HepG2 (cell line): Measurements from ENCODE around the gene NTS. TPM values are rescaled to one million over a fixed set of nuclear protein-coding genes. Genes with fewer than 3 reads are reported as not detected.

ENCODE experiments used
- ATAC-seq: fragments of 200-7000 bp; cut with Tn5 transposase; 3 replicates; pipeline ENCODE4 v1.9.1; 2020; ENCODE audit warnings: mild to moderate bottlenecking, moderate library complexity
- BruUV-seq: library from RNA; stranded (reverse); fragments of 400-500 nt; replicated peaks from 2 replicates; lab custom pipeline; 2021; lab: Mats Ljungman, UMichigan
- CTCF ChIA-PET: fragments of 300-600 bp; formaldehyde crosslinking; extraction: SDS; loops from one replicate; lab custom pipeline; 2021; ENCODE audit warnings: low total read pairs, inconsistent platforms, low intra/inter-chr PET ratio; lab: Yijun Ruan, JAX
- POLR2A ChIA-PET: fragments of 350-600 bp; sonication (Branson Sonifier 250); formaldehyde crosslinking; loops from one replicate; lab custom pipeline; 2020; ENCODE audit warnings: antibody characterized with exemption, inconsistent platforms; lab: Yijun Ruan, JAX
- DNase-seq: peaks from one replicate; pipeline ENCODE4 v3.0.0-alpha.2; 2015; ENCODE audit warnings: low spot score
- FAIRE-seq: peaks from 3 replicates; lab custom pipeline; 2011; peaks lifted over from hg19 to GRCh38; lab: Jason Lieb, UNC
- H2AFZ ChIP-seq: one replicate; pipeline ENCODE4 v1.6.1; 2011; ENCODE audit warnings: low read length, inconsistent platforms
- H3K27ac ChIP-seq: fragments of 300-600 bp; 3 replicates; pipeline ENCODE4 v1.8.0; 2011; ENCODE audit warnings: mixed run types, mild to moderate bottlenecking, mixed read lengths, low read length, inconsistent platforms; ENCODE audit not compliant: insufficient read depth; ENCODE audit errors: extremely low read length
- H3K27me3 ChIP-seq, 2 experiments: fragments of 200-600 bp in 1 of 2; 2 replicates in 1 of 2; 3 replicates in 1 of 2; pipeline versions ENCODE4 v1.6.0 to v1.8.0; 2011; ENCODE audit warnings: low read length in 2 of 2, mild to moderate bottlenecking in 2 of 2, moderate library complexity in 2 of 2, inconsistent platforms in 1 of 2; ENCODE audit not compliant: insufficient read depth in 2 of 2, control insufficient read depth in 1 of 2
- H3K36me3 ChIP-seq, 2 experiments: fragments of 200-600 bp in 1 of 2; replicated peaks in 1 of 2; 2 replicates in 1 of 2; 3 replicates in 1 of 2; pipeline versions ENCODE4 v1.5.1 to v1.8.0; 2011; ENCODE audit warnings: low read length in 2 of 2, inconsistent platforms in 1 of 2; ENCODE audit not compliant: insufficient read depth in 2 of 2, control insufficient read depth in 1 of 2
- H3K4me1 ChIP-seq: 2 replicates; pipeline ENCODE4 v1.5.1; 2012; ENCODE audit warnings: low read length, inconsistent platforms; ENCODE audit not compliant: insufficient read depth
- H3K4me2 ChIP-seq: 2 replicates; pipeline ENCODE4 v1.6.0; 2011; ENCODE audit warnings: low read depth, low read length, inconsistent platforms
- H3K4me3 ChIP-seq, 3 experiments: fragments of 200-600 bp in 1 of 3; sonication (generic), shearing (Covaris generic) in 1 of 3; replicated peaks in 1 of 3; 2 replicates each; pipeline ENCODE4 v1.5.1; 2011 to 2016; ENCODE audit warnings: low read length in 3 of 3, inconsistent platforms in 2 of 3, low read depth in 2 of 3, mild to moderate bottlenecking in 2 of 3, control low read depth in 1 of 3, mixed read lengths in 1 of 3; ENCODE audit not compliant: insufficient read depth in 1 of 3
- H3K79me2 ChIP-seq: one replicate; pipeline ENCODE4 v1.6.1; 2011; ENCODE audit warnings: low read length, inconsistent platforms; ENCODE audit not compliant: insufficient read depth
- H3K9ac ChIP-seq: 2 replicates; pipeline ENCODE4 v1.6.0; 2011; ENCODE audit warnings: mild to moderate bottlenecking, low read depth, low read length, inconsistent platforms; ENCODE audit not compliant: insufficient read depth
- H3K9me3 ChIP-seq: 2 replicates; pipeline ENCODE4 v1.5.1; 2012; ENCODE audit warnings: mild to moderate bottlenecking, low read length
- H4K20me1 ChIP-seq: 2 replicates; pipeline ENCODE4 v1.6.0; 2011; ENCODE audit warnings: inconsistent platforms, mild to moderate bottlenecking, low read length, moderate library complexity; ENCODE audit not compliant: insufficient read depth
- AKNA ChIP-seq: sonication (generic); formaldehyde crosslinking; IDR thresholded peaks from 2 replicates; pipeline ENCODE4 v1.4.0; 2020; ENCODE audit warnings: missing genetic modification reagents, borderline replicate concordance
- CEBPB ChIP-seq: IDR thresholded peaks from 2 replicates; pipeline ENCODE4 v1.6.1; 2011; ENCODE audit warnings: low read depth, low read length, improper control_type of control experiment, borderline replicate concordance
- CEBPG ChIP-seq: IDR thresholded peaks from 2 replicates; pipeline ENCODE4 v1.6.1; 2016
- SOX13 ChIP-seq, 3 experiments: fragments of 450-650 bp in 1 of 3; sonication (generic) in 1 of 3; formaldehyde crosslinking in 1 of 3; IDR thresholded peaks in 2 of 3; conservative IDR thresholded peaks in 1 of 3; 2 replicates each; pipeline versions ENCODE4 v1.5.0 to v1.6.1; 2016 to 2020; ENCODE audit warnings: antibody characterized with exemption in 1 of 3, mild to moderate bottlenecking in 1 of 3, missing compliant biosample characterization in 1 of 3, missing genetic modification reagents in 1 of 3, moderate library complexity in 1 of 3
- SOX6 ChIP-seq, 2 experiments: fragments of 450-650 bp in 1 of 2; sonication (generic) in 1 of 2; formaldehyde crosslinking in 1 of 2; IDR thresholded peaks; 2 replicates each; pipeline versions ENCODE4 v1.4.0 to v1.6.1; 2017 to 2020; ENCODE audit warnings: antibody characterized with exemption in 1 of 2, mild to moderate bottlenecking in 1 of 2, missing genetic modification reagents in 1 of 2
- ZNF234 ChIP-seq: sonication (generic); formaldehyde crosslinking; conservative IDR thresholded peaks from 2 replicates; pipeline ENCODE4 v1.5.1; 2020; ENCODE audit warnings: mild to moderate bottlenecking, missing genetic modification reagents
- ZNF333 ChIP-seq: sonication (generic); formaldehyde crosslinking; IDR thresholded peaks from 2 replicates; pipeline ENCODE4 v1.4.0; 2020; ENCODE audit warnings: mild to moderate bottlenecking, missing genetic modification reagents, borderline replicate concordance
- WGBS: methylation state at CpG from one replicate; pipeline ENCODE4 v1.1.6; 2017; ENCODE audit warnings: low lambda C conversion rate; 5-methylcytosine and 5-hydroxymethylcytosine counted together
- in situ Hi-C: cut with HindIII; loops from 2 replicates; pipeline ENCODE4 v1.10.0; 2017; ENCODE audit warnings: low pct_unique_long_range_greater_than_20kb; ENCODE audit not compliant: extremely low pct_ligation_motif_present
- intact Hi-C: fragments of 100-400 bp; cut with micrococcal nuclease; formaldehyde crosslinking; loops from one replicate; pipeline ENCODE4 v1.10.0; 2022; ENCODE audit not compliant: unreplicated experiment
- polyA plus RNA-seq, 8 experiments: library from polyadenylated mRNA; depleted of rRNA in 3 of 8; stranded (reverse) in 7 of 8; unstranded in 1 of 8; fragments of >200 nt; fragmentation: Illumina TruSeq in 4 of 8; extraction: Trizol in 4 of 8; gene quantifications; 2 replicates each; pipeline versions ENCODE4 v1.2.1 to v1.2.3, GENCODE V29; 2011 to 2016; ENCODE audit warnings: low read depth in 4 of 8, missing spikeins in 1 of 8, mixed read lengths in 1 of 8; ENCODE audit not compliant: insufficient read depth in 1 of 8
- total RNA-seq, 5 experiments: library from RNA; depleted of rRNA; stranded (reverse); fragments of >200 nt; fragmentation: Illumina TruSeq; extraction: Trizol; gene quantifications; 2 replicates each; pipeline ENCODE4 v1.2.3, GENCODE V29; 2016; ENCODE audit warnings: low read depth in 1 of 5
- TF ChIP-seq, protein P1 (sequence below): sonication (generic); formaldehyde crosslinking; IDR thresholded peaks from 2 replicates; pipeline ENCODE4 v1.9.0; 2021; ENCODE audit warnings: mild to moderate bottlenecking, missing genetic modification reagents

Gene NTS
- total and polyA plus RNA-seq, 2 of the 13 experiments (the other 11 are each of a cell fraction or from before 2014, with no cell fraction given), result 0.05 to 0.13 TPM

GRCh38 chr12:85836197-85837090 lies 37.7 kb upstream of the NTS start, which contains the start of gene RASSF9:
TSS of gene RASSF9 (minus strand) at chr12:85836409. CDS start at chr12:85836201, 208 bp downstream.
- intact Hi-C loops (no loop called here), in situ Hi-C loops (no loop called here)
- ChIA-PET CTCF (no interaction called here), POLR2A (interaction anchor here (1.4 kb wide), 1 partner anchor 15 kb away, joined by 5 read pairs; no protein-coding TSS in a partner anchor)
- 11% methylated on average over 15 of the region's 15 CpGs for WGBS
- H3K4me2 ChIP-seq, result peak within 1 kb of the TSS; percentile 55
- H3K27me3 ChIP-seq, result no peaks in the 10 kb centered on the region; a peak in 1 of 5 replicates
- no peaks in the 10 kb centered on the region for H4K20me1 ChIP-seq
- ATAC-seq, result peak; percentile 88
- peaks cover 18% of the 10 kb centered on the region for H3K4me1 ChIP-seq
- peak; percentile 15 for FAIRE-seq
- no peaks in the 10 kb centered on the region for H3K9me3 ChIP-seq
- peak within 1 kb of the TSS in 1 of 3 experiments; percentile 31; a peak in 2 of 6 replicates for H3K4me3 ChIP-seq
- BruUV-seq, result no TSS peak
- no peaks in the 10 kb centered on the region for H3K36me3 ChIP-seq
- H3K79me2 ChIP-seq, result no peaks in the 10 kb centered on the region
- peak; percentile 10 for DNase-seq
- no peak within 1 kb of the TSS for H3K27ac ChIP-seq
- no peak within 1 kb of the TSS for H3K9ac ChIP-seq
- H2AFZ ChIP-seq, result no peak within 1 kb of the TSS
- TF ChIP-seq SOX6 (IDR thresholded peaks at IDR 0.05) (no peak), SOX6 (CRISPR knock-in tag; IDR thresholded peaks at IDR 0.05) (peak; percentile 34), CEBPG (peak; percentile 66), SOX13 (IDR thresholded peaks at IDR 0.05) (no peak), SOX13 (CRISPR knock-in tag; conservative IDR thresholded peaks at IDR 0.05 in 1 of 2, IDR thresholded peaks at IDR 0.05 in 1 of 2) (peak in 1 of 2 experiments; percentile 10; a peak in 1 of 4 replicates), ZNF333 (CRISPR knock-in tag) (no peak), AKNA (no peak), CEBPB (peak; percentile 86), ZNF234 (no peak)
- TF ChIP-seq, protein P1, sequence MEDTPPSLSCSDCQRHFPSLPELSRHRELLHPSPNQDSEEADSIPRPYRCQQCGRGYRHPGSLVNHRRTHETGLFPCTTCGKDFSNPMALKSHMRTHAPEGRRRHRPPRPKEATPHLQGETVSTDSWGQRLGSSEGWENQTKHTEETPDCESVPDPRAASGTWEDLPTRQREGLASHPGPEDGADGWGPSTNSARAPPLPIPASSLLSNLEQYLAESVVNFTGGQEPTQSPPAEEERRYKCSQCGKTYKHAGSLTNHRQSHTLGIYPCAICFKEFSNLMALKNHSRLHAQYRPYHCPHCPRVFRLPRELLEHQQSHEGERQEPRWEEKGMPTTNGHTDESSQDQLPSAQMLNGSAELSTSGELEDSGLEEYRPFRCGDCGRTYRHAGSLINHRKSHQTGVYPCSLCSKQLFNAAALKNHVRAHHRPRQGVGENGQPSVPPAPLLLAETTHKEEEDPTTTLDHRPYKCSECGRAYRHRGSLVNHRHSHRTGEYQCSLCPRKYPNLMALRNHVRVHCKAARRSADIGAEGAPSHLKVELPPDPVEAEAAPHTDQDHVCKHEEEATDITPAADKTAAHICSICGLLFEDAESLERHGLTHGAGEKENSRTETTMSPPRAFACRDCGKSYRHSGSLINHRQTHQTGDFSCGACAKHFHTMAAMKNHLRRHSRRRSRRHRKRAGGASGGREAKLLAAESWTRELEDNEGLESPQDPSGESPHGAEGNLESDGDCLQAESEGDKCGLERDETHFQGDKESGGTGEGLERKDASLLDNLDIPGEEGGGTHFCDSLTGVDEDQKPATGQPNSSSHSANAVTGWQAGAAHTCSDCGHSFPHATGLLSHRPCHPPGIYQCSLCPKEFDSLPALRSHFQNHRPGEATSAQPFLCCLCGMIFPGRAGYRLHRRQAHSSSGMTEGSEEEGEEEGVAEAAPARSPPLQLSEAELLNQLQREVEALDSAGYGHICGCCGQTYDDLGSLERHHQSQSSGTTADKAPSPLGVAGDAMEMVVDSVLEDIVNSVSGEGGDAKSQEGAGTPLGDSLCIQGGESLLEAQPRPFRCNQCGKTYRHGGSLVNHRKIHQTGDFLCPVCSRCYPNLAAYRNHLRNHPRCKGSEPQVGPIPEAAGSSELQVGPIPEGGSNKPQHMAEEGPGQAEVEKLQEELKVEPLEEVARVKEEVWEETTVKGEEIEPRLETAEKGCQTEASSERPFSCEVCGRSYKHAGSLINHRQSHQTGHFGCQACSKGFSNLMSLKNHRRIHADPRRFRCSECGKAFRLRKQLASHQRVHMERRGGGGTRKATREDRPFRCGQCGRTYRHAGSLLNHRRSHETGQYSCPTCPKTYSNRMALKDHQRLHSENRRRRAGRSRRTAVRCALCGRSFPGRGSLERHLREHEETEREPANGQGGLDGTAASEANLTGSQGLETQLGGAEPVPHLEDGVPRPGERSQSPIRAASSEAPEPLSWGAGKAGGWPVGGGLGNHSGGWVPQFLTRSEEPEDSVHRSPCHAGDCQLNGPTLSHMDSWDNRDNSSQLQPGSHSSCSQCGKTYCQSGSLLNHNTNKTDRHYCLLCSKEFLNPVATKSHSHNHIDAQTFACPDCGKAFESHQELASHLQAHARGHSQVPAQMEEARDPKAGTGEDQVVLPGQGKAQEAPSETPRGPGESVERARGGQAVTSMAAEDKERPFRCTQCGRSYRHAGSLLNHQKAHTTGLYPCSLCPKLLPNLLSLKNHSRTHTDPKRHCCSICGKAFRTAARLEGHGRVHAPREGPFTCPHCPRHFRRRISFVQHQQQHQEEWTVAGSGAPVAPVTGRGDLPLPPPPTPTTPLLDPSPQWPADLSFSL, result peak; percentile 57
